GM21619 (cell line): ENCODE data around the gene PRDM16.
"Not testable (repeated sequence)": the region's sequence is repeated elsewhere in the genome, so short reads cannot be mapped to it uniquely, and the experiment has no call there.

ENCODE experiments used
- ATAC-seq: cut with Tn5 transposase; IDR thresholded peaks from one replicate; pipeline ENCODE4 v1.9.1; 2021; ENCODE audit not compliant: unreplicated experiment

PRDM16 gene

GRCh38 chr1:3272321-3273045 is 203.5 kb downstream of the PRDM16 start:
- no peak for ATAC-seq

- no peak for ATAC-seq
Observed at GRCh38 chr1:3273447-3273846, 204.4 kb downstream of the PRDM16 start.

GRCh38 chr1:3274972-3275371 is 206.0 kb downstream of the PRDM16 start:
- ATAC-seq: no peak

DNA sequence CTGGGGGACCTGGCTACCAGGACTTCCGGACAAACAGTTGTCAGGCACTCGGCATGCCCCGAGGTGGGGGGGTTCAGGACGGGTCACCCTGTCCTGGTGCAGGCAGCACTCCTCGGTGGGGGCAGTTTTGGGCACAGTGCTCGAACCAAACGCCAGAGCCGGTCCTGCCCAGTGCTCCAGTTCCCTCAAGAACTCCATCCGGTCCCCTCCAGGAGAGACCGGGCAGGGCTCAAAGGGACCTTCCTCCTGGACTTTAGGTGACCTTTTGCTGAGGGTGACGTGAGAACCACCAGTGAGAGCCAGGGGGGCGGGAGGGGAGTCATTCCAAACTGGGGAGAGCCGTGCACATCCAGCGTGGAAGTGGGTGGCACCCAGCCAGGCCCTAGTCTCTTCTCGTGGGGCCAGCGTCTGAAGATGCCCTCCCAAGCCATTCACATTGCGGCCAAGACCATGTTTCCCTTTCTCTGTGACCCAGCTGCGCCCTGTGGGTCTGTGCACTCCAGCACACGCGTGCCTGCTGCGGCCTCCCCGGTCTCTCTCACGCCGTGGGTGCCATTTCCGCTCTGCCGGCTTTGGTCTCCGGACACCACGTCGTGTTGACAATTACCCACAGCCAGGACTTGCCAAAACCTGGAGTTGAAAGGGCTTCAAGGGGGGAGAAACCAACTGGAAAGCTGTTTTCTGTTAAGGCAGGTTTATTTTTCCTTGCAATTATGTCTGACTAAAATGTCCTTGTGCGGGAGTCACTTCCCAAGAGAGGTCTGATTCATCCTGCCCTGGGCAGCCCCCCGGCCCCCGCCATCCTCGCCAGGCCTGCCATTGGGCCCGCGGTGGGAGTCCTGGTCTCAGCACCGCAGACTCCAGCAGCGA is 206.7 kb downstream of the PRDM16 start:
- ATAC-seq: no peak

DNA sequence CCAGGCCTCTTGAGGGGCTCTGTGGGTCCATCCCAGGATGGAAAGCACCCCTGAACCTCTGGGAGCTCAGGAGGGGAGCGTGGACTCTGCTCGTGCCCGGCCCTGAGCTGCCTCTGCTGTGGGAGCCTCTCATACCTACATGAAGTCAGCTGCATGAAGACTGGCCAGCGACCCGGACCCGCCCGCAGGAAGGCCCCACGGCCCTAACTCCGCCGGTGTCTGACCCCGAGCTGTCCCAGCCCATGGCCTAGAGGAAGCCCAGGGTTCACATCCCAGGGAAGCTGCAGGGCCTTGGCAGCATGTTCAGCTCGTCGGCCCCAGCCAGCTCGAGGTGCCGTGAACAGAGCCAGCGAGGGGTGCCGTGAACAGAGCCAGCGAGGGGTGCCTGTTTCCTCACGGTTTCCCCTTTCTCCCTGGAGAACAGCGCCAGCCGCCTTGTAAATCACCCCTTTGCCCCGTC is 207.4 kb downstream of the PRDM16 start:
- ATAC-seq: no peak

DNA sequence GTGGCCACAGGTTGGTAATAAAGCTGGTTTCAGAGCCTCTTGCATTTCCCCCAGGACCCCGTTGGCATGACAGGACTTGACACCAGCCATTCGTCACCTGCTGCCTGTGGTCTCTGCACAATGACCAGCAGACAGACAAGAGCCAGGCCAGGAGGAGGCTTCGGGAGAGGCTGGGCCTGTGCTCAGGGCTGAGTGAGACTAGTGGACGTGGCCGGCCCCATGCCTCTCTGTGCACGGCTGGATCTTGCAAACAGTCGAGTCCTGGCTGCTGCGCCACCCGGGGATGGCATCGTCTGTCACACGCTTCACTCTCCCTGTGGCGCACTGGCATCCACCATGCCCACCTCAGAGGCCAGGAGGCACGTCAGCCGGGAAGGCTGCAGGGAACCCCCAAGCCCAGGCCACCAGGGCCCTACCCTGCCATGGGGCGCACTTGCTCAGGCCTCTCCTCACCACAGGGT is 208.0 kb downstream of the PRDM16 start:
- no peak for ATAC-seq

GRCh38 chr1:3277623-3278022 is 208.6 kb downstream of the PRDM16 start:
- ATAC-seq: no peak

DNA sequence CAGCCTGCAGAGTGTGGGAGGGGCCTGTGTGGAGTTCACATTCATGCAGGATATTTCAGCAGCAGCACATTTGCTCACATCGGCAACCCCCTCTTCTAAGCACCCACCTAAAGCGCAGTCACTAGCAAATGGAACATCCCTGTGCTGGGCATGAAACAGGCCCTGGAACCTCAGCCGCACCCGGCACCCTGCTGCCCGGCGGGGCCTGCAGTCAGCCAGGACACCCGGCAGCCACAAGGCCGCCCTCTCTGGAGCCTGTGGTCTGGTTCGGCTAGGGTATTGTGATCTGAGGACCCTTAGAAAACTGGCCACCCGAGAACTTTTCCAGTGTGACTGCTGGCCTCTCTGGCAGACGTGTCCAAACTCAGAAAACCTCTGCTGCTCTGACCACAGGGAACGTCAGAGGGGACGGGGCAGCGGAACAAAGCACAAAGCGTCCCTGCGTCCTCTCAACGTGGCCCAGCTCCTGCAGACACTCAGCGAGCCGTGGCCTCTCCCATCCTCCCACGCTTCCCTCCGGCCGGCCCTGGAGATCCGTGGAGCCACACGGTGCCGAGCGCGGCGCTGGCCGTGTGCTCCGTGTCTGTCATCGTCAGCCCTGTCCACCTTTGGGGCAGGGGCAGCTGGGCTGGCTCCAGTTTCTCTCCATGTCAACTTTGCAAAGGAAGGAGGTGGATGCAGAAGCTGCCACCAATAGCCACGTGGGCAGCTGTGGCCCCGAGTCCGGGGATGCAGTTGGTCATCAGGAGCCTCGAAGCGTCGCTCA is 209.6 kb downstream of the PRDM16 start:
- no peak for ATAC-seq

DNA sequence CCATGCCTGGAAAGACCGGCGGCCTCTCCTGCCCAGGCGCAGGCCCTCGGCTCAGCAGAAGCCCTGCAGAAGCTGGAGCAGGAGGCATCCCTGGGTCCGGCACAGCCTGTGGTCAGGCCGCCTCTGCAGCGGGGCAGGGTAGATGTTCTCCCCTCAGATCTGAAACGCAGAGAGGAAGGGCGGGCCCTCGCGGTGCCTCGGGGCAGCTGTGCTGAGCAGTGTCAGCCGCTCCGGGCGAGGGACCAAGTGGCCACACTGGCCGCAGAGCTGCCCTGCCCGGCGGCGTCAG is 210.1 kb downstream of the PRDM16 start:
- no peak for ATAC-seq

GRCh38 chr1:3281735-3282134 is 212.7 kb downstream of the PRDM16 start:
- no peak for ATAC-seq

- no peak for ATAC-seq
Observed at GRCh38 chr1:3282186-3282585, 213.2 kb downstream of the PRDM16 start.

DNA sequence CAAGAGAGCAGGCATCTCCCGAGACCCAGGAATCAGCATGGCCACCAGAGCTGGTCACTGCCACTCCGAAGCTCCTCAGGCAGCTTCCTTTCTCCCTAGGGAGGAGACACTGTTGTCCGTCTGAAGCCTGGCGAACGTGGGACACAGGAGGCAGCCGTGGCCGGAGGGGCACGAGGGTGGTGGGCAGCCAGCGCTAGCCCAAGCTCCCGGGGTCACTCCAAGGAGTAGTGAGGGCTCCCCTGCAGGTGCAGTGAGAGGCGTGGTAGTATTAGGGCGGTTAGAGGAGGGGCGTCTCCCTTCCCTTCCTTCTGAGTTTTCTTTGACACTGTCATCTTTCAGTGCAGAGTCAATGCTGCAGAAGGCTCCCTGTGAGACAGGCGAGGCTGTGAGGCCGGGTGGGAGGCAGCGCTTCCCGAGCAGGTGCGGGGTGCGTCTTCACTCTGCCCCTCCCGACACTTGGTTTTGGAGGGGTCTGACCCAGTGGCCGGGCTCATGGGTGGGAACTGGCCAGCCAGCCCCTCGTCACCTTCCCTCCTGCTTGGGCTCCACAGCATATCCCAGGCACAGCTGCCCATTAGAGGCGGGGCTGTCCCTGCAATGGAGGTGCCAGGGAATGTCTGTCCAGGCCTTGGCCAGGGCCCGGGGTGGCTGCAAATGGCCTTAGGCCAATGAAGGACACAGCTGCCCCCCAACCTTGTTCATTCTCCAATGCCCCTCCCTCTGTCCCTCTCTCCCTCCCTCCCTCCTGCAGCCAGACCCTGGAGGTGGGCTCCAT is 213.8 kb downstream of the PRDM16 start:
- ATAC-seq: no peak

GRCh38 chr1:3283849-3284248 is 214.8 kb downstream of the PRDM16 start:
- ATAC-seq: no peak

DNA sequence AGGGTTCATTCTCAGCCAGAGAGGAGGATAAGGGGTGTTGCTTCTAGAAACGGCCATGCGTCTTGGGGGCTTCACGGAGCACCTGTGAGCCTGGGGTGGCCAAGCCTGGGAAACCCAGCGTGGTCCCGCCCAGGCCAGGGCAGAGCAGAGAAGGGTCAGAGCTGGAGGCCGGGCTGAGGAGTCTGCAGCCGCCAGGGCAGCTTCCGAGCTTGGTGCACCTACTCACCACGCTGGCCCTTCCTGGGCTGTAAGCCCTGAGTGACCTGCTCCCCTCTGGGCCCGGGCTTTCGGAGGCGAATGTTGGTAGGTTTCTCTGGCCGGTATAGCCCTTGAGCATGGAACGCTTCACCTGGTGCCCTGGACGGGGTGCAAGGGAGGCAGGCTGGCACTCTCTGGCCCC is 215.7 kb downstream of the PRDM16 start:
- ATAC-seq: no peak

GRCh38 chr1:3285106-3285740 is 216.2 kb downstream of the PRDM16 start:
- ATAC-seq: no peak

DNA sequence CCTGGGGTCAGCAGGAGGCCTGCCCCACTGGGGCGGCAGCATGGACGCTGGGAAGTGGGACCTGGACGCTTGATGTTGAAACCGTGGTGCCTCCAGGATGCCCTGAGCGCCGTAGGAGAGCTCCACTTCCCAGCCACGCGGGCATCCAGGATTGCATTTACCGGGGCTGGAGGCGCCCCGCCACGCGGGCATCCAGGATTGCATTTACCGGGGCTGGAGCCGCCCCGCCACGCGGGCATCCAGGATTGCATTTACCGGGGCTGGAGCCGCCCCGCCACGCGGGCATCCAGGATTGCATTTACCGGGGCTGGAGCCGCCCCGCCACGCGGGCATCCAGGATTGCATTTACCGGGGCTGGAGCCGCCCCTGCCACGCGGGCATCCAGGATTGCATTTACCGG is 218.1 kb downstream of the PRDM16 start:
- not testable (repeated sequence) for ATAC-seq

DNA sequence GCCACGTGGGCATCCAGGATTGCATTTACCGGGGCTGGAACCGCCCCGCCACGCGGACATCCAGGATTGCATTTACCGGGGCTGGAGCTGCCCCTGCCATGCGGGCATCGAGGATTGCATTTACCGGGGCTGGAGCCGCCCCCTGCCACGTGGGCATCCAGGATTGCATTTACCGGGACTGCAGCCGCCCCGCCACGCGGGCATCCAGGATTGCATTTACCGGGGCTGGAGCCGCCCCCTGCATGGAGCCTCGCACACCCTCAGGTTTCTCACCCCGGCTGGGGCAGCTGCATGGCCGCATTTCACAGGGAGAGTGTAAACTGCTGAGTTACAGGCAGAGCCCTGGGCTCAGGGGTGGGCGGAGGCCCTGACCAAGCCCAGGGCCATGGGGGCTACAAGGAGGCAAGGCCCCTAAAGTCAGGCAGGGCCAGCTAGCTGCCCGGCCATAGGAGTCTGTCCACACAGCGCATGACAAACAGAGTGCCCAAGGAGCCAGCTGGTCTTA is 218.7 kb downstream of the PRDM16 start:
- ATAC-seq: no peak

DNA sequence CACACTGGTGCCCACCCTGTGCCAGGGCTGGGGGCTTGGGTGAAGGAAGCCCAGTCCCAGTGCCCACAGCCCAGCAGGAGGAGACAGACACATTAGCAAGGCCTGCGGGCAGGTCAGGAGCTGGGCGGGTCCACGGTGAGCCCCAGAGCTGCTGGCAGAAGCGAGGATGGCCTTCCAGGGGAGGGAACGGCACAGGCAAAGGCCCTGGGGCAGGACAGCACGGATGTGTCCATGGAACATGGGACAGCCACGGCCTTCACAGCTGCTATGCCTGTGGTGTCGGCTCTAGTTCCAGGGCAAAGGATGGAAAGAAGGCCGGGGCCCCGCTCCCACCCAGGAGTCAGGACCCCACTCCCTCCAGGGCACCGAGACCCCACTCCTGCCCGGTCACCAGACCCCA is 220.5 kb downstream of the PRDM16 start:
- ATAC-seq: no peak

DNA sequence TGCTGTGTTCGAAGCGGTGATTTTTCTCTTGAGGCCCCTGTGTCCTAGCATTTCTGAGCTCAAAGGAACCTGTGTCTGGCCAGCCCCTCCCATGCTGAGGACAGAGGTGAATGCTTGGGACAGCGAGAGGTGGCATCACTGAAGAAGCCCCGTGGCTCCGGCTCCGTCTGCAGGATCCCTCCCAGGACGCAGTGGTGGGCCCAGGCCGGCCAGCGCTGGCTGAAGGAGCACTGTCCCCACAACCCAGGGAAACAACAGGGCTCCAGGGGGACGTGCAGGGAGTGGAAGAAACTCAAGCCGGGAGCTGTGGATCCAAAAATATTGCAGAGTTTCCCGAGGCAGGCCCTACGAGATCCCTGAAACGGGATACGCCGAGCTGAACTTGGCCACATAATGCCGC is 221.4 kb downstream of the PRDM16 start:
- no peak for ATAC-seq

GRCh38 chr1:3290915-3291314 is 221.9 kb downstream of the PRDM16 start:
- no peak for ATAC-seq
